Measurements from ENCODE around the gene DYNC1I1. TPM values are rescaled to one million over a fixed set of nuclear protein-coding genes. Genes with fewer than 3 reads are reported as not detected.

The DYNC1I1 gene
- total RNA-seq, 6 donors from 2014 or later, result 0.46 to 3.1 (median 1.7) TPM; not detected in 1

DNA sequence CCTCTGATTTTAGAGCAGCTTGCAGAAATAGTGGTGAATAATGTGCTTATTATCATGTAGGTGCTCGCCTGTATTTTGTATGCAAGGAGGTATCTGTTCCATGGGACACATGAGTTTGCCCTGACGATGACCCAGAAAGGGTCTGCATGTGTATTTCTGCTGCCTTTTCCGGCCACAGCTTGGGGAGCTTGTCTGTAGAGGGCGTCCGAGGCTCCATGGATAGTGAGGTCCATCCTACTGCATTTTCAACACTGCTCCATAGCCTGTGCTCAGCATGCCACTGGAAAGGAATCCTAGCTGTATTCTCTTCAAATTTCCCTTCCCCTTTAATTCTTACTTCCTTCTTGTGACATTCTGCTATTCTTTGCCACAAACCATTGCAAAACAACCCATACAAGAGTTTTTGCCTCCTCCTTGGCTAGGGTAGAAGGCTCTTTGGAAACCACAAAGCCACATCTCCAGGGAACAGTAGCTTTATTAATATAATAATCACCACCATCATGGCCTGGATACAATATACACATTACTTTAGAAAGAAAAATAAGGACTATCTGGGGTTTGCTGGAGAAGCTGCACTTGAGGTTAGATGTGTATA is 127.7 kb downstream of the DYNC1I1 start:
- peaks cover 0 to 5% (median 2%) of the 10 kb centered on the region in 4 donors for H3K4me1 ChIP-seq
- WGBS, 2 donors, result 52 to 76% methylated on average over 5 of the region's 5 CpGs
- H3K4me3 ChIP-seq, result no peak overlapping the region
- DNase-seq (no peak), ATAC-seq (ENCODE audit: low FRiP score in 2 of 2) (no peak)
- H3K36me3 ChIP-seq, result no peaks in the 10 kb centered on the region
- H3K27ac ChIP-seq, result no peak overlapping the region
- no peak for TF ChIP-seq CTCF (IDR thresholded peaks at IDR 0.05)
- no peak for TF ChIP-seq POLR2AphosphoS5 (IDR thresholded peaks at IDR 0.05)
- no peak for TF ChIP-seq POLR2A (IDR thresholded peaks at IDR 0.05)
- TF ChIP-seq EP300 (IDR thresholded peaks at IDR 0.05), result no peak
- H3K9me3 ChIP-seq, result no peaks in the 10 kb centered on the region
- H3K27me3 ChIP-seq, result no peaks in the 10 kb centered on the region

DNA sequence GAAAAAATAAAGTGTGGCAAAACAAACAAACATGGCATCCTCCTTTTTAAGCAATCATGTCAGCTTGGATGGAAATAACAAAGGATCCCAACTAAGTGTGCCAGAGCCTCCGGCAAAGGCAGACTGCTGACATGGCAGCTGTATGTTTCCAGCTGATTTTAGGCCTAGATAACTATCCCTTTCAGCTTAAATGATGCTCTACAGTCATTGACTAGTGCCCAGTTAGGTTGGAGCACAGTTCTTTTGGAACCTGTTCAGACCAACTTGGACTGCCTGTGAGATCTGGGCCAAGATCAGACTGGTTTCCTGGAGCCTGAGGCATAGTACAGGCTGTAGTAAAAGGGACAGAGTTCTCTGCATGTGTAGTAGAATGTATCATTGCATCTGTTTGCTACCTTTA is 128.7 kb downstream of the DYNC1I1 start:
- DNase-seq (no peak), ATAC-seq (ENCODE audit: low FRiP score in 2 of 2) (no peak)
- TF ChIP-seq EP300 (IDR thresholded peaks at IDR 0.05) (no peak), CTCF (IDR thresholded peaks at IDR 0.05) (no peak), POLR2A (IDR thresholded peaks at IDR 0.05) (no peak), POLR2AphosphoS5 (IDR thresholded peaks at IDR 0.05) (no peak)
- peaks cover 0 to 5% (median 2%) of the 10 kb centered on the region in 4 donors for H3K4me1 ChIP-seq
- no peak overlapping the region for H3K27ac ChIP-seq
- H3K27me3 ChIP-seq, result no peaks in the 10 kb centered on the region
- WGBS, 2 donors, result 58 to 59% methylated on average over 1 of the region's 1 CpG
- no peak overlapping the region for H3K4me3 ChIP-seq
- no peaks in the 10 kb centered on the region for H3K9me3 ChIP-seq
- no peaks in the 10 kb centered on the region for H3K36me3 ChIP-seq

DNA sequence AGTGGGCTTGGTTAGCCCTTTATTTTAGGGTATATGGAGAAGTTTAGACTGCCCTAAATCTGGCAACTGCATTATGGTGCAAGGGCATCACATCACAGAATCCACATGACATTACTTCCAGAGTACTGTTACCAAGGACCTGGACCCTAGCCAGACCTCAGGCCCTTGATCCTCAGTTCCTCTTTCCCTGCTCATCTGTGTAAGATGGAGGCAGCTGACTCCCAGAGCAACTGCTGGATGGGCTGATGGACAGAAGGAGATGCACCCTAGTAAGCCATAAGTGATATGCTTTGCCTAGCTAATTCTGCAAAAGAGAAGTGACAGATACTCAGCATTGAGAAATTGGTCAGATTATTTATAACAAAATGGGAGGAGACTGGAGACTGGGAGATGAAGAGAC is 131.7 kb downstream of the DYNC1I1 start:
- H3K36me3 ChIP-seq, result no peaks in the 10 kb centered on the region
- peak in 1 of 2 donors; percentile 50 for ATAC-seq (ENCODE audit: low FRiP score in 2 of 2)
- no peaks in the 10 kb centered on the region for H3K9me3 ChIP-seq
- no peaks in the 10 kb centered on the region for H3K27me3 ChIP-seq
- no peaks in the 10 kb centered on the region for H3K4me1 ChIP-seq
- TF ChIP-seq CTCF (IDR thresholded peaks at IDR 0.05), result no peak
- TF ChIP-seq POLR2A (IDR thresholded peaks at IDR 0.05), result no peak
- no peak for TF ChIP-seq EP300 (IDR thresholded peaks at IDR 0.05)
- no peak for TF ChIP-seq POLR2AphosphoS5 (IDR thresholded peaks at IDR 0.05)
- DNase-seq, result peak in 1 of 2 donors; percentile 37
- H3K4me3 ChIP-seq, result no peak overlapping the region
- no peak overlapping the region for H3K27ac ChIP-seq

DNA sequence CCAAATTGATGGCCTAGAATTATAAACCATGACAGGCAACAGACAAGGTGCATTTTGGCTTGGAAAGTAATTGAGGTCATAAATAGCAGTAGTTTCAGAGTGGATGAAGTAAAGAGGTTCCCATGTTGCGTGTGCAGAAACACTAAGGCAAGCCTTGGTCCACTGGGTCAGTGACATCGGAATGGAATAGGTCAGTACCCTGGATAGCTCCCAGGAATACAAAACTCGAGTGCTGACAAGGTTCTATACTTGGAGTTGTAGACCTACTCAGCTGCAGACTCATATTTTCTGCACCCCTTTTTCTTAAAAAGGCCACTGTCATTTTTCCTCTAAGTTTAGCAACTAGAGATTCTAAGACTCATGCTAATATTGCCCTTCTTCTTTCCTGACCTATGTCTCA is 132.8 kb downstream of the DYNC1I1 start:
- H3K4me3 ChIP-seq, result no peak overlapping the region
- no peak for DNase-seq
- H3K27me3 ChIP-seq, result no peaks in the 10 kb centered on the region
- TF ChIP-seq CTCF (IDR thresholded peaks at IDR 0.05) (no peak), POLR2A (IDR thresholded peaks at IDR 0.05) (no peak), POLR2AphosphoS5 (IDR thresholded peaks at IDR 0.05) (no peak), EP300 (IDR thresholded peaks at IDR 0.05) (no peak)
- 42 to 48% methylated on average over 3 of the region's 3 CpGs for WGBS, 2 donors
- no peaks in the 10 kb centered on the region for H3K4me1 ChIP-seq
- no peaks in the 10 kb centered on the region for H3K9me3 ChIP-seq
- no peak for ATAC-seq (ENCODE audit: low FRiP score in 2 of 2)
- no peaks in the 10 kb centered on the region for H3K36me3 ChIP-seq
- H3K27ac ChIP-seq, result no peak overlapping the region

DNA sequence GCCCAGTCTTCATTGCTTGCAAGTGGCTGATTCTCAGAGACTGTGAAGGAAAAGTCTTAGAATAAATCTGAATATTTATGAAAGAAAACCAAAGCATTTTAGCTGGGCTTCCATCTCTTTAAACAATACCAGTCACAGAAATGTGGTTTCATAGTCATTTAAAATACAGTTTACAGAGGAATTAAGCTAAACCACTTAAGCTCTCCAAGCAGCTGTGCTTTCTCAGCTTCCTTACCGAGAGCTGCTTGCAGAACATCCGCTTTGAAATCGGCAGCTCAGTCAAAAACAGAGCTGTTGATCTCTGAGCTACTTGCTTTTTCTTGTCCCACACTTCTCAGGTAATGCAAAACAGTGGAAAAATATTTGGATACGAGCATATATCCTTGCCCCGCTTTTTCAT is 134.5 kb downstream of the DYNC1I1 start:
- Histone ChIP-seq H3K27me3 (no peaks in the 10 kb centered on the region), H3K9me3 (no peaks in the 10 kb centered on the region), H3K27ac (no peak overlapping the region), H3K4me1 (no peaks in the 10 kb centered on the region), H3K4me3 (no peak overlapping the region), H3K36me3 (no peaks in the 10 kb centered on the region)
- no peak for TF ChIP-seq POLR2A (IDR thresholded peaks at IDR 0.05)
- no peak for TF ChIP-seq POLR2AphosphoS5 (IDR thresholded peaks at IDR 0.05)
- TF ChIP-seq EP300 (IDR thresholded peaks at IDR 0.05), result no peak
- no peak for TF ChIP-seq CTCF (IDR thresholded peaks at IDR 0.05)
- DNase-seq (no peak), ATAC-seq (ENCODE audit: low FRiP score in 2 of 2) (no peak)
- WGBS, 2 donors, result 56 to 66% methylated on average over 5 of the region's 5 CpGs

Data from upper lobe of left lung (tissue), 6 donors.